HUDEP-2 (cell line): ENCODE results near the gene SYT1.
"Not testable (repeated sequence)": the region's sequence is repeated elsewhere in the genome, so short reads cannot be mapped to it uniquely, and the experiment has no call there.

Experiments
- DNase-seq, 76 experiments: peaks; one replicate each; lab custom pipeline; 2025; ENCODE audit not compliant: unreplicated experiment in 76 of 76; lab: John Stamatoyannopoulos, UW

SYT1 gene

GRCh38 chr12:78864403-78864869 lies at the start of gene SYT1:
TSS of gene SYT1 (plus strand) at chr12:78864774.
- no peak for DNase-seq

GRCh38 chr12:78818487-78818886 lies 46.1 kb upstream of the SYT1 start:
- no peak for DNase-seq

DNA sequence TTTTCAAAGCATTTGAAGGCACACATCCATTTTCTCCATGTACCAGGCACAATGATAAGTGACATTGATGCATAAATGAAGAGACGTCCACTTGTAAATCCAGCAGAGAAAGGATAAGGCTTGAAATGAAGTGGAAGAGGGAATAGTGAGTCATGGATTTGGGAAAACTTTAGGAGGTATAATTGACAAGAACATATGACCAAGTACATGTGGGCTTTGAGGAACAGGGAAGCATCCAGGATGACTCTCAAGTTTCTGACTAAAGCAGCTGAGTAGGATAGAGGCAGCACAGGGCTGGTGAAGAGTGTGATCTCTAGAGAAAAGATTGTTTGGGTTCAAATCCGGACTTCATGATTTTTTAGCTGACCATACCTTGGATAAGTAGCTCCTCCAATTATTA lies 43.6 kb upstream of the SYT1 start:
- no peak for DNase-seq

- no peak for DNase-seq
Observed at GRCh38 chr12:78824918-78825317, 39.7 kb upstream of the SYT1 start.

- DNase-seq, result no peak
Observed at GRCh38 chr12:78829690-78830089, 34.9 kb upstream of the SYT1 start.

DNA sequence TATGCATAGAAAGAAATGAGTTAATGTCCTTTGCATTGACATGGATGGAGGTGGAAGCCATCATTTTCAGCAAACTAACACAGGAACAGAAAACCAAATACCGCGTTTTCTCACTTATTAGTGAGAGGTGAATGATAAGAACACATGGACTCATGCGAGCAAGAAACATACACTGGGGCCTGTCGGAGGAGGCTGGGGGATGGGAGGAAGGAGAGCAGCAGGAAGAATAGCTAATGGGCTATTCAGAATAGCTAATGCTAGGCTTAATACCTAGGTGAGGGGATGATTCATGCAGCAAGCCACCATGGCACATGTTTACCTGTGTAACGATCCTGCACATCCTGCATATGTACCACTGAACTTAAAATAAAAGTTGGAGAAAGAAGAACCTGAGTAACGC lies 29.1 kb upstream of the SYT1 start:
- no peak for DNase-seq

- DNase-seq, result not testable (repeated sequence)
Observed at GRCh38 chr12:78840518-78841019, 24.0 kb upstream of the SYT1 start.

DNA sequence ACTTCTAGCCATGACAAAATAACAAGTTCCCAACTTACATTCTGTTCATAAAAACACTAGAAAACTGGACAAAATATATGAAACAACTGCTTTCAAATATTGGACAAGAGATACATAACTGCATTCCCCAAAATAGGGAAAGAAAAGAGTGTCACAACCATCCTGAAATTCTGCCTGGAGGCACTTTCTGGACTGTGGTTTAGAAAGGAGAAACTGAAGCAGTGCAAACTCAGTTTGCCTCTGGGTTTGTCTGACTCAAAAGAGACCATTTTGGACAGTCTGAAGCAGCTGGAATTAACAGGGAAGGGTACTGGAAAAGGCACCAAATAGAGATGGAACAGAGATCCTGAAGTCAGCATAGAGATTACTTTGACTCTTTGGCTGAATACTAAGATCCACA lies 11.3 kb upstream of the SYT1 start:
- no peak for DNase-seq

DNA sequence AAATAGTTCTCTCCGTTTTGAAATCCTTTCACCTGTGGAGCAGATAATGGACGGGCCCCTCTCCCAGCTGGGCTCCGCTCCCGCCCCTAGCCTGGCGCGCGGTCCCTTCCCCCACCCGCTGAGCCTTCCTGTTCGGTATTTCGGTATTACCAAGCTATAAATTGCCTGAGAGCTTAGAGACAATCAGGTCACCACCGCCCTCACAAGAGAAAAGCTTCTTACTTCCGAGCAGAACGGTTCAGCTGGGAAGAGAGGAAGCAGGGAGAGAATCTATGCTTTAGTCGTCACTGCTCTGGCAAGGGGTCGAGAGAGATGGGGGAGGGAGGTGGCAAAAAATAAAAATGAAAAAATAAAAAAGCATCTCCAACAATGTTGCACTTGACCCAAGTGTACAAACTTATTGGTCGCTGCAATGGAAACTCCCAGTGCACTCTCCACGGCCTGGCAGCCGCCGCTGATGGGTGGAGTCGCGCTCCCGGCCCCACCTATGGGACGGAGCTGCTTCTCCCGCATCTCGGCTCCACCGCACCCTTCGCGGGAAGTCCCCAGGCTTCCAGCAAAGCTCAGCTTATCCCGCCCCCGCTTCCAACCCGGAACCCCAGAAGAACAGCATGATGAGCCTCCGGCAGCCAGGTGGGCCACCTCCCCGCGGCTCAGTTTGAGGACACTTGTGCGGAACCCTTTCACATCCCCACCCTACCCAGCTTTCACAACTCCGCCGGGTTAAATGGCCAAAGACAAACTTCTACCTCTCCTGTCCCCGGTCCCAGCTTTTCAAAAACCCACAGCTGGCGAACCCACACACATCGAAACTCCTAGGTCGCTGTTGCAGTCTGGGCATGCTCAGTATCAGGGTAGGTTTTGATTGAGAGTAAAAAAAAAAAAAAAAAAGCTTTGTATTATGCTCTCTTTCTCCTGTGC lies 832 bp upstream of the SYT1 start:
- DNase-seq, result no peak

GRCh38 chr12:78864870-78865463 lies 393 bp downstream of the SYT1 start:
- no peak for DNase-seq

GRCh38 chr12:78865516-78865915 lies 942 bp downstream of the SYT1 start:
- no peak for DNase-seq

DNA sequence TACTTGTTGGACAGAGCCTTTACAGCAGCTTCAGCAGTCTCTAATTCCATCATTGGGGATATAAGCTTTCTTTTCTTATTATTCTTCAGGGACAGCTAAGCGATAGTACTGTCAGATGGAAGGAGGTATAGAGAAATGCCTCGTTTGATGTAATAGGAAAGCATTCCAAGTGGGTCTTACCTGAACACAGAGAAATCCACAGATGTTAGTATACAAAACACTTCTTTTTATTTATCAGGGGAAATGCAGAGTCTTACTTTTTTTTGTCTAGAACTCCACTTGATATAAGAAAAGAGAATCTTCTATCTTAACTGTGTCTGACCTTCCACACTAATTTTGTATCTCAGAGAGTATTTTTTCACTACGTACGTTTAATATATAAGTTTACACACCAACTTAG lies 1.9 kb downstream of the SYT1 start:
- no peak for DNase-seq

GRCh38 chr12:78870539-78870938 lies 6.0 kb downstream of the SYT1 start:
- DNase-seq, result no peak

GRCh38 chr12:78871566-78871965 lies 7.0 kb downstream of the SYT1 start:
- no peak for DNase-seq

GRCh38 chr12:78878459-78878858 lies 13.9 kb downstream of the SYT1 start:
- DNase-seq, result no peak

GRCh38 chr12:78878866-78879265 lies 14.3 kb downstream of the SYT1 start:
- DNase-seq, result no peak

- no peak for DNase-seq
Observed at GRCh38 chr12:78880078-78880477, 15.5 kb downstream of the SYT1 start.

GRCh38 chr12:78881685-78882084 lies 17.1 kb downstream of the SYT1 start:
- no peak for DNase-seq

- no peak for DNase-seq
Observed at GRCh38 chr12:78885466-78885865, 20.9 kb downstream of the SYT1 start.

- DNase-seq, result no peak
Observed at GRCh38 chr12:78886719-78887407, 22.3 kb downstream of the SYT1 start.

DNA sequence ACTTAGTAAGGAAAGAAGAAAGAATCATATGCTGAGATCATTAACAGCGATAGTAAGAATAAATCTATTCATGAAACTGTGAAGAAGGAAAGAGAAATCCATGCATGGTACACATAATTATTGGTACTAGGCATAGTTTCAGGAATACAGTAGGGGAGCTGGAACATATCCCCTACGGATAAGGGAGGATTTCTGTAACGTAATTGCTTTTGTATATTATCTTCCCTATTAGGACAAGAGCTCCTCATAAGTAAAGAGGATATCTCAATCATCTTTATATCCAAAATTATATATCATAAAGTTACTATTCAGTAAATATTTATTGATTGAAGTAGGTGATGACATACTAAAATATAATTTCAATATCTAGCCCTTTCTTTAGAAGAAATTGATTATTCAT lies 22.9 kb downstream of the SYT1 start:
- DNase-seq, result no peak
